Mesenteric fat pad (tissue), 1 donor: ENCODE measurements around the gene SF3A2. TPM values are rescaled to one million over a fixed set of nuclear protein-coding genes. Genes with fewer than 3 reads are reported as not detected.
"Not testable (repeated sequence)": the region's sequence is repeated elsewhere in the genome, so short reads cannot be mapped to it uniquely, and the experiment has no call there.

Experiments used
- DNase-seq: peaks from one replicate; pipeline ENCODE4 v3.0.0-alpha.2; 2020; ENCODE audit warnings: low spot score
- long read RNA-seq: library from polyadenylated mRNA; unstranded; transcript quantifications from one replicate; pipeline ENCODE4 v2.0.0, GENCODE V29; 2020
- total RNA-seq: library from RNA; stranded (reverse); fragmentation: NEBNext Ultra II Directional; extraction: Animal tissue kit (Norgen Biotek cat#: 25700); gene quantifications from one replicate; pipeline ENCODE4 v1.2.1, GENCODE V29; 2021
- donor health status: DM: yes; HTN: yes; CAD: no.

The SF3A2 gene, protein sequence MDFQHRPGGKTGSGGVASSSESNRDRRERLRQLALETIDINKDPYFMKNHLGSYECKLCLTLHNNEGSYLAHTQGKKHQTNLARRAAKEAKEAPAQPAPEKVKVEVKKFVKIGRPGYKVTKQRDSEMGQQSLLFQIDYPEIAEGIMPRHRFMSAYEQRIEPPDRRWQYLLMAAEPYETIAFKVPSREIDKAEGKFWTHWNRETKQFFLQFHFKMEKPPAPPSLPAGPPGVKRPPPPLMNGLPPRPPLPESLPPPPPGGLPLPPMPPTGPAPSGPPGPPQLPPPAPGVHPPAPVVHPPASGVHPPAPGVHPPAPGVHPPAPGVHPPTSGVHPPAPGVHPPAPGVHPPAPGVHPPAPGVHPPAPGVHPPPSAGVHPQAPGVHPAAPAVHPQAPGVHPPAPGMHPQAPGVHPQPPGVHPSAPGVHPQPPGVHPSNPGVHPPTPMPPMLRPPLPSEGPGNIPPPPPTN
- 46.2 TPM for total RNA-seq
- long read RNA-seq, partial matches to known transcripts, result 3 of 5 reads
- long read RNA-seq, other reads (novel, unspliced or antisense), result 0 of 5 reads

DNA sequence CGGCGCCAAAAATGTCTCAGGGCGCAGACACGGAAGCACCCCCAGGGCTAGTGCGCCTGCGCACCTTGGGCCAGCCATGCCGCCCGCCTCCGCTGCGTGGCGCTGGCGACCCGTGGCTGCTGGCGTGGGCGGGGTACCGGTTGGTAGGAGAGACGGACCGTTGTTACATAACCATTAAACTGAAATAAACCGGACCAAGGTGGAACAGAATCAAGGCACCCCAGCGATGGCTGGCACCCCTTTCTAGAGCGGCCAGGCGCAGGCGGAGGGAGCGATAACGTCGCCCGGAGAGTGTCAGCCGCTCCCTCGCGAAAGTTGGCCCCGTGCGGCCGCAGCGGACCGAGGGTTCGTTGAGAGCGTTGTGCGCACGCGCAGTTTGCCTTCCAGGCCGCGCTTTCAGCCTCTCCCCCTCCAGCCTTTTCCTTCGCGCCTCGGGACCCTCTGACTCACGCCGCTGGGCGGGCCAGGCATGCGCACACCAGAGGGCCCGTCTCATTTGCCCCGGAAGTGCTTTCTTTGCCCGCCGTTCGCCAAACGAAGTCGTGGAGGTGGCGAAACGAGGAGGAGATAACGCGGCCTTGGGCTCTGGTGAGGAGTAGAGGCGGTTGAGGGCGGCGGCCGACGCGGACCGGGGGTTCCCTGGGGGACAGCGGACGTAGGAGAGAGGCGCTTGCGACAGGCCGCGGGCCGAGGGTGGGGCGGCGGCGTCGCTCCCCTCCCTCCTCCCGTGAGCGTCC lies at the start of gene SF3A2, which contains the start of gene PLEKHJ1:
Gene SF3A2 (plus strand): TSS at position 511 of the 737 bp plus-strand sequence. CDS start 6,595 bp downstream, outside the sequence.
Gene PLEKHJ1 (minus strand): TSS at position 16 of the 737 bp plus-strand sequence. CDS start 81 bp downstream, outside the sequence.
- DNase-seq, result peak; percentile 100

DNA sequence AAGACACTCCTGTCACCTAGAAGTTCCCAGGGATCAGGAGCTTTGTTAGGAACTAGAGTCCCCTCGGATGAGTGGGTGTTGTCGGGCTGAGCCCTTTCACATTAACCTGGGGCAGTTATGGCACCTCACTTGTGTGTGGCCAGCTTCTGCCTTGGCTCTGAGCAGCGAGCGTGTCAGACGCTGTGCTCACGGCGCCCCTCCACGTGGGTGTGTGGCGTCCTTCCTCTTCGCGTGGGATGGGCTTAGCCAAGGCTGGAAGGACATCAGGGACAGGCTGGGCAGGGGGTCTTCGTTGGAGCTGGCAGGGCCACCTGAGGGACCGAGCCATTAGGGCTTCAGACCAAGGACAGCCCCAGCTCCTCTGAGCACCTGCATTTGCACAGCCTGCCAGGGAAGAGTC lies 49.5 kb upstream of the SF3A2 start:
- no peak for DNase-seq

DNA sequence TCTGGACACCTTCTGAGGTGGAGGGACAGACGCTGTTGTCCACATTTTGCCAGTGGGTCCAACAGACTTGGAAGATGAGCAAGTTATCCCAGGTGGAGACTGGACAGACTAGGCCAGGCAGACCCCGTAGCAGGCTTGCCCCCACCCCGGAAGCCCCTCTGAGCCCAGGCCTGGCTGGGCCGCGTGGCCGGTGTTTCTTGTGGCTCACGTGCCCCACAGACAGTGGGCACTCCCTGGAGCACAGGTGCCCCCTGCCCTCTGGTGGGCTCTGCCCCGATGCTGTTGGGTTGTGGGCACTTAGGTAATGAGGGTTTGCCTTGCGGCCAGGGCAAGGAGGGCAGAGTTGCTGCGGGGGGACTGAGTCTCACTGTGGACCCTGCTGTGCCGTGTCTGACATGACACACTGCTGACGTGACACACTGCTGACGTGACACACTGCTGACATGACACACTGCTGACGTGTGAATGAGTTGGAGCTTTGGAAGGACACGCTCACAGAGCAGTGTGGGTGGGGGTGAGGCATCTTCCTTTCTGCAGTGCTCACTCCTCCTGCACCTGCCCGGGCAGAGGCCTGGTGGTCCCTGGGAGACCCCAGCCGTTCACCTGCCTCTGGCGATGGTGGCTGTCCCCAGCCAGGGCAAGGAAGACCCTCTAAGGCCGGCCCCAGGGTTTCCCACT lies 47.8 kb upstream of the SF3A2 start:
- no peak for DNase-seq

DNA sequence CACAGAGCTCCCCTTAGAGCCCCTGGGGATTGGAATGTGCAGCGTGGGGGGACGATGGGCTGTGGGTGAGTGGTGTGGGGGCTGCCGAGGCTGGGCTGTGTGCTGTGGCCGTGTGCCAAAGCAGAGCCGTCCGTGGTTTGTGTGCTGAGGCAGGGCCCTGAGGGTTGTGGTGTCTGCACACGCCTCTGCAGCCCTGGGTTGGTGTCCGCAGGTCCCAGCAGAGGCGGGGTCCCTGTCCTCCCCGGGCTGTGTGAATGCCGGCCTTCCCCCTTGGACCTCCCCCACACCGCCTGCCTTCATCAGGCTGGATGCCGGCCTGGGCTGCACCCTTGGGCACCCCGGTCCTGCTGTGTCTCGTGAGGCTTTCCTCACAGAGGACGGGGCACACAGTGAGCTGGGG lies 46.7 kb upstream of the SF3A2 start:
- DNase-seq, result no peak

DNA sequence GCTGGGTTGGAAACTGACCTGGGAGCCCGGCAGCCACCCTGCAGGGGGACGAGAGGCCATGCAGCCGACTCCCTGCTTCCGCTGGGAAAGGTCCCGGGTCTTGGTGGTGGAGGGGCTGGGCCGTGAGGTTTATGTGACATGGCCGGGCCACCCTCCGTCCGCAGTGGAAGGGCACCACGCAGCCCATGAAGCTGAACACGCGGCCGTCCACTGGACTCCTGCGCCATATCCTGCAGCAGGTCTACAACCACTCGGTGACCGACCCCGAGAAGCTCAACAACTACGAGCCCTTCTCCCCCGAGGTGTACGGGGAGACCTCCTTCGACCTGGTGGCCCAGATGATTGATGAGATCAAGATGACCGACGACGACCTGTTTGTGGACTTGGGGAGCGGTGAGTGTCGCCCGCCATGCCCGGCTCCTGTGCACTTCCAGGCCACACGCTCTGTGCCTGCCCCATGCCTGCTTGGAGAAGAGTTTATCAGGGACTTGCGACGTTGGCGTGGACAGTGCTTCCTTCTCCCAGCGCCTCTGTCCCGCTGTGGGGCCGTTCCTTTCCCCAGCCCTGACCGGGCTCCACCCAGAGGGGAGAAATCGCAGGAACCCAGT lies 45.7 kb upstream of the SF3A2 start:
- DNase-seq, result no peak

DNA sequence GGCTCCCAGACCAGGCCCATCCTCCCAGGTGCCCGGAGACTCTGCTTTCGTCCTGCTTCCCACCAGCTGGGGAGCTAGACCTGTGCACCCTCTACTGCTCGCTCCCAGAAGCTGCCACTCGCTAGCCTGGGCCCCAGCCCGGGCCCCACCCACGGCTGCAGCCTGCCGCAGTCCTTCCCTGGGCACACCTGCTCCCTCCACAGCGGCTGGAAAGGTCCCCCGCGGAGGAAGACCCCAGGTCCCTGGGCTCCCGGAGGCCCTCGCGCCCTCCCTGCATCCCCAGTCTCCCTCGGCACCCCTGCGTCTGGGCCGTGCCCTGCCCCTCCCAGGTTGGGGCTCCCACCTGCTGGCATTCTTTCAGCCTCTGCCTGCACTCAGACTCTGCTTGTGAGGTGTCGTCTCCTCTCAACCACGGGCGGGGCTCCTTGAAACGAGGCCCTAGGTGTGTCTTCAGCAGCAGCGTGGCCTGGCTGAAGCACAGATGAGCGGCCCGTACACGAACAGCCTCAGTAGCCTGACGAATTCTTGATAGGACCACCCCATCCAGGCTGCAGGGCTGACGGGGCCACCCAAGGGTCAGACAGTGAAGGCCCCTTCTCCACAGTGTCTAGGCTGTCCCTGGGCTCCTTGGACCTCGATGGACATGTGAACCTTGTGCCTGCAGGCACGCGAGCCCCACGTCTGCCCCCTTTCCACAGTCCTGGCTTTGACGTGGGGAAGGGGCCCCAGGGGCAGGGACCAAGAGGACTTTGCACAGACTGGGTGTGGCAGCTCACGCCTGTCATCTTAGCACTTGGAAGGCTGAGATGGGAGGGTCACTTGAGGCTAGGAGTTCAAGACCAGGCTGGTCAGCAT lies 44.9 kb upstream of the SF3A2 start:
- DNase-seq, result no peak

DNA sequence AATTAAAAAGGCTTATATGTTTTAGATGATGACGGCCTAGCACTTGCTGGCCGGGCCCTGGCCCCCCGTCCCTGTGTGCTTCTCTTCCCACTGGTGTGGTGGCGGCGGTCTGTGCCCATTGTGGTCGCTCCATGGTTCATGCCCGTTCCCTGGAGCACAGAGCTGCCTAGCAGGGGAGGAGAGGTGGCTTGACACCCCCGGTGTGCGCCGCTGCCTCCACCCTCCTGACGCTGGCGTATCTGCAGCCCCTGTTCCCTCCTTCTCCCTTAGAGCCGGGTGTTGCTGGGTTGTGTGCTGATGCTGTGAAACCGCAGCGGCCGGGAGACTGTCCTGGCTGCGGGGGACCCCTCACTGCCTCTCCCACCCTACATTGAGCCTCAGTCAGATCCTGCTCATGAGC lies 43.8 kb upstream of the SF3A2 start:
- DNase-seq, result no peak

DNA sequence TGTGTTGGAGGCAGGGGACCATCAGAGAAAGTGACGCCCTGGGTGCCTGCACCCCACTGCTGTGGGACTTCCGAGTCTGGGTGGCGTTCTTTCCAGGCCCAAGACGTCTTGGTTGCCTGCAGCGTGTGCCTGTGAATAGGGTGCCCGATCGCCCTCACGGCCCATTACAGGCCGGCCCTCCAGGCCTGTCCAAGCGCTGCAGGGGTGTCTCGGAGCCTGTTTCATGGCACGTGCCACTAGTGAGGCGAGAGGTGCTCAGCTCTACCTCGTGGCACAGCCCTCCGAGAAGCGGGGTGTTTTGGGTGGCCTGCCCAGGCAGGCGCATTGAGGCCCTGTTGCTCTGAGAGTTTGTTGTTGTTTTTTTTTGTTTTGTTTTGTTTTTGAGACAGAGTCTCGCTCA lies 42.8 kb upstream of the SF3A2 start:
- no peak for DNase-seq

DNA sequence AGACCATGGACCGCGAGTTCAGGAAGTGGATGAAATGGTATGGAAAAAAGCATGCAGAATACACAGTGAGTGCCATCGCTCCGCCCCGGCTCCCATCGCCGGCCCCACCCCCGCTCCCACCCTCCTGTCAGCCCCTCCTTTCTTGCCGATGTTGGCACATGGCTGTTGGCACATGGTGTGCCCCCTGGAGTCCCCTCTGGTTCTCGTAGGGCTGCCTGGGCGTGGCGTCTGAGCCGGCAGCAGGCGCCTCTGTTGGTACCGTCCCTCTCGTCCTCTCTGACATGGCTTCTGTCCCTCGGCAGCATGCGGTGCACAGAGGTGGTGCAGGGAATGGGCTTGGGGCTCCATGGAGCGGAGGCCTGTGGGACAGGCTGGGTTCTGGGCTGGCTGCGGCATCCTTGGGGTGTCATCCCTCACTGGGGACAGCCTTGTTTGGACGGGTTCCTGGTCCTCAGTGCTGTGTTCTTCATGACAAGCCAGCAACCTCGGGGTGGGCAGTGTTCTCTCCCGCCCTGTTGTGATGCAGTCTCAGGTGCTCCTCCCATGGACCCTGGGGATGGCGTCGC lies 42.0 kb upstream of the SF3A2 start:
- no peak for DNase-seq

DNA sequence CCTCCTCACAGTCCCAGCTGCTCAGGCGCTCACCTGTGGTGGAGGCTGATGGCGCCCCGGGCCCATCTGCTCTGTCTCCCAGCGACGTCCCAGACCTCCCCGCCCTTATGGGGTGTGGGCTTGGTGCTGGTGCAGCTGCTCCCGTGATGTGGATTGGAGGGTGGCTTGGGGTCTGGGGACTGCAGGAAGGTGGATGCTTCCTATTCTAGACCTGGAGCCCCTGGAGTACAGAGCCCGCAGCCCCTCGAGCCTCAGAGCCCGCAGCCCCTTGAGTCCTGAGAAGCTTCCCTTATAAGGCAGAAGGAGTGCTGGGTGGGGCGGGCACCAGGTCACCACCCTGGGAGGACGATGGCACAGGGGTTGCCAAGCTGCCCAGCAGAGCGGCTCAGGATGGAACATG lies 41.3 kb upstream of the SF3A2 start:
- no peak for DNase-seq

DNA sequence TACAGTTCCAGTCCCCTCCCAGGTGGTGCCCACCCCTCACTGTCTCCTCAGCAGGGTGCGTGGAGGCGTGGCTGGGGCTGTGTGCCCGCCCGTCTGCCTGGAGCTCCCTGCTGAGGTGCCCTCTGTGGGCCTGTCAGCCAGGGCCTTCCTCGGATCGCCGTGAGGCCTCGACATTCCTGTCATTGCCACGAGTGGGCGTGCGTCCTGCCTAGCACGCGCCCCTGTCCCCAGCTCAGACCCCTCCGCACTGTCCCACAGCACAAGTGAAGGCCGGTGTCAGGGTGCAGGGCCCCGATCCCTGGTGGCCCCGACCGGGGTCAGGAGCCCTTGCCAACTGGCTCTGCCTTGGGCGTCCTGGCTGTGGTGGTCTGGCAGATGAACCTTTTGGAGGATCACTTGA lies 40.7 kb upstream of the SF3A2 start:
- no peak for DNase-seq

DNA sequence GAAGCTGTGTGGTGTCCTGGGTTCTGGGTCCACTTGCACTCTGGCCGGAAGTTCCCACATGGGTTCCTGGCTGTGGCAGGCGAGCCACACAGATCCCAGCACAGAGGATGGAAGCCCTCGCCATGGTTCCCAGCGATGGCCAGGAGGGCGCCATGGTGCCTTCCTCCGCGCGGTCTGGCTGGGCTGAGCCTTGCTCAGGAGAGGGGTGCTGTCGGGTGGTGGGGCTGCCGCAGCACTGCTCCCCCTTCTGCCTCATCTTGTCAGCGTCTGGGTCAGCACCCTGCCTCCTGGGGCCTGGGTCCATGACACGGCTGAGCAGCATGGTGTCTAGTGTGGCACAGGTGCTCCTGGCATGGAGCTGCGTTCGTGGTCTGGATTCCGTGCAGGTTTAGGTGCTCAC lies 39.4 kb upstream of the SF3A2 start:
- no peak for DNase-seq

DNA sequence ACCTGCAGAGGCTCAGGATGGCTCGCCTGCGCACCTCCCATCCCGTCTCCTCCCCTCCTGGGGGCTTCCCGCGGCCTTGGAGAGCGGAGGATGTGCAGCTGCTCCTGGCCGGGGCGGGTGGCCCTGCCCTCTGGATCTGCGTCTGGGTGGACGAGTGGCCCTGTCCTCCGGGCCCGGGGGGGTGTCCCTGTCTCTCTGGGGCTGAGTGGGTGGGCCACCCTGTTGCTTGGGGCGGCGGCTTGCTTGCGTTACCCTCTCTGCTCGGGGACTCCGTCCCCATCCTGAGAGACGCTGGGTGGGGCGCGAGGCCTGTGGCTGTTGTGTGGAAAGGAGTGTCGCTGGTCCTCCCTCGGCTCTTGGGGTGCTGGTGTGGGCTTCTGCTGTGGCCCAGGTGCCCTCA lies 38.3 kb upstream of the SF3A2 start:
- DNase-seq, result no peak

DNA sequence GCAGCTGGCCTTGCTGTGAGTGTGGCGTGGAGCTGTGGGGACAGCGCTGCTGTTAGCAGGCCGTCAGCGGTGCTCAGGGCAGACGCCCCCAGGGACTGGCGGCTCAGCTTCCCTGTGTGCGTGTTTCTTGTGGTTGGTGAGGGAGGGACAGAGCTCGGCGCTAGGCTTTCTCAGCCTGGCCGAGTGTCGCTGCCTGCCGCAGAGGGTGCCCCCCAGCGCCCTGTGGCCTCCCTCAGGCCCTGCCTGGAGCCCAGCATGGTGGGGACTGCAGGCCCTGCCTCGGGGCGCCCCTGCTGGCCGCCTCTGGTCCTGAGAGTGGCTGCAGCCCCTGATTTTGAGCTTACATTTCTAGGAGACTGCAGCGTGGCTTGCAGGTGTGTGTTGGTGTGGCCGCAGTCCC lies 37.4 kb upstream of the SF3A2 start:
- no peak for DNase-seq

DNA sequence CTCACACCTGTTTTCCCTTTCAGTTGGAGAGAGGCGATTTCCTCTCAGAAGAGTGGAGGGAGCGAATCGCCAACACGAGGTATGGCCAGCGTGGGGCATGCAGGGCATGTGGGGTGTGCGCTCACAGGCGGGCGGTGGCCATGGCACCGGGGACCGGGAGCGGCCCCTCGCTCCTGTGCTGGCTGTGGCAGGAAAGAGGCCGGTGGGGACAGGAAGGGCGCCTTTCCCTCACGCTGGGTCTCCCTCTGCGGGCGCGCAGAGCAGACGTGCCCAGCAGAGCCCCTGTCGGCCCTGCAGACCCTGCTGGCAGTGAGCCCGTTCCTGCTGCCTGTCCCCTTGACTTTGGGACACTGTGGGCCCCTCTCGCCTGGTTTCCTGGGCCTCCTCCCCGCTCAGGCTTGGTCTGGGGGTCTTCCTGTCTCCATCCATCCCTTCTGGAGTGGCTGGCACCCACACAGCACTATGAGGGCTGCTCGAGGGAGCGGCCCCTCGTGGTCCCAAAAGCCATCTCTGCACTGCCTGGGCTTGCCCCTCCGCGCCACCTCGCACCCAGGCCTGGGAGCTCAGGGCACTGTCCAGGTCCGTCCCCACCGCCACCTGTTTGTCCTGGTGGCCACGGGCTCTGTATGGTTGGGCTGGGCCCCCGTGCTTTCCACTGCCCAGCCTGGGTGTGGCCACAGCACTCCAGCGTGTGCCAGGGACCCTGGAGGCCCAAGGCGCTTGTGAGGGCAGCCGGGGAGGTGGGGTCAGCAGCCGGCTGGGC lies 36.6 kb upstream of the SF3A2 start:
- no peak for DNase-seq

DNA sequence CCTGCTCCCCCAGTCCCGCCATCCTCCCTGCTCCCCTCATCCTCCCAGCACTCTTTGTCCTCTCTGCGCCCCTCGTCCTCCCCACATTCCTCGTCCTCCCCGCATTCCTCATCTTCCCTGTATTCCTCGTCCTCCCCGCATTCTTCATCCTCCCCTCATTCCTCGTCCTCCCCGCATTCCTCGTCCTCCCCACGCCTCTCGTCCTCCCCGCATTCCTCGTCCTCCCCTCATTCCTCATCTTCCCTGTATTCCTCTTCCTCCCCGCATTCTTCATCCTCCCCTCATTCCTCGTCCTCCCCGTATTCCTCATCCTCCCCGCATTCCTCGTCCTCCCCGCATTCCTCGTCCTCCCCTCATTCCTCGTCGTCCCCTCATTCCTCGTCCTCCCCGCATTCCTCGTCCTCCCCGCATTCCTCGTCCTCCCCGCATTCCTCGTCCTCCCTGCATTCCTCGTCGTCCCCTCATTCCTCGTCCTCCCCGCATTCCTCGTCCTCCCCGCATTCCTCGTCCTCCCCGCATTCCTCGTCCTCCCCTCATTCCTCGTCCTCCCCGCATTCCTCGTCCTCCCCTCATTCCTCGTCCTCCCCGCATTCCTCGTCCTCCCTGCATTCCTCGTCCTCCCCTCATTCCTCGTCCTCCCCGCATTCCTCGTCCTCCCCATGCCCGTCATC lies 35.9 kb upstream of the SF3A2 start:
- DNase-seq, result not testable (repeated sequence)

DNA sequence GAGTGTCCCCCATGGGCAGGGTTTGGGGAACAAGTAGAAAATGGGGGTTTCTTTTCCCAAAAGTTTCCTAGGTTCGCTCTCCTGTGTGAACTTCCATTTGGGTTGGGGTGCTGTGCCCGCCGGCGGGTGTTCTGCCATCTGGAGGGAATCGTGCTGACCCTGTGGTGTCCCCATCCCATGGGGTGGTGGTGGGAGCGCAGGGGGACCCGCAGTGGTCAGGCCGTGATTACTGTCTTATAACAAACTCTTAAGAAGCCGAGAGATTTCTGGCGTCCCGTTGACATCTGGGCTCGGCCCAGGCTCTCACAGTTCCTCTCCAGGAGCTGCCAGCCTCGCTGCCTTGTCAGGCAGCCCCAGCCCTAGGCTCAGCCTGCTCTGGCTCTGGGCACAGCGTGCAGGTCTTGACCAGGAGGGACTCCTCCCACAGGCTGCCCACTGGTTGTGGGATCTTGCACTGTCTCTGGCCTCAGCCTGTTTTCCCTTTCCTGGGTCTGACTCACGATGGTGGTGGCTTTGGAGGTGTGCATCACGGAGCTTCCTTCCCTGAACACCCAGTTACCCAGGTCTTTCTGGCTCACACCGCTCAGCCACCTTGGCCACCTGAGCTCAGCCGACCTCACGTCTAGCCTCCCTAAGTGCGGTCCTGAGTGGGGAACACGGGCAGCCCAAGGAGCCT lies 35.0 kb upstream of the SF3A2 start:
- DNase-seq, result no peak

DNA sequence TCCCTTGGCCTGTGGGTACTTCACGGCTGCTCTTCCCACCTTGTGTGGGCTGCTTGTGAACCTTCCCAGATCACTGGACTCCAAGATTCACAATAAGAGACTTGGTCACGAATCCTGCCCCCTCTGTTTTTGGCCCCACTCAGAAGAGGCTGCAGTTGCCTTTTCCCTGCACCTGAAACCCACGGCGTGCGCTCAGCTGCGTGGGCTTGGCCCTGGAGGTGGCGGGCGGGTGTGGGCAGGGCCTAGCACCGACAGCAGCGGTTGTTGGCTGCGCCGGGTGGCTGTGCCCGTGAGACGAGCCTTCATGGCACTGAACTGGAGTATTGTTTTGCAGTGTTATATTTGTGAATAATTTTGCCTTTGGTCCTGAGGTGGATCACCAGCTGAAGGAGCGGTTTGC lies 34.3 kb upstream of the SF3A2 start:
- no peak for DNase-seq
